Measurements from ENCODE around the gene PSMG3. TPM values are rescaled to one million over a fixed set of nuclear protein-coding genes. Genes with fewer than 3 reads are reported as not detected.

PSMG3 gene
- polyA plus RNA-seq, 2 donors: 66.9 to 72.3 TPM

DNA sequence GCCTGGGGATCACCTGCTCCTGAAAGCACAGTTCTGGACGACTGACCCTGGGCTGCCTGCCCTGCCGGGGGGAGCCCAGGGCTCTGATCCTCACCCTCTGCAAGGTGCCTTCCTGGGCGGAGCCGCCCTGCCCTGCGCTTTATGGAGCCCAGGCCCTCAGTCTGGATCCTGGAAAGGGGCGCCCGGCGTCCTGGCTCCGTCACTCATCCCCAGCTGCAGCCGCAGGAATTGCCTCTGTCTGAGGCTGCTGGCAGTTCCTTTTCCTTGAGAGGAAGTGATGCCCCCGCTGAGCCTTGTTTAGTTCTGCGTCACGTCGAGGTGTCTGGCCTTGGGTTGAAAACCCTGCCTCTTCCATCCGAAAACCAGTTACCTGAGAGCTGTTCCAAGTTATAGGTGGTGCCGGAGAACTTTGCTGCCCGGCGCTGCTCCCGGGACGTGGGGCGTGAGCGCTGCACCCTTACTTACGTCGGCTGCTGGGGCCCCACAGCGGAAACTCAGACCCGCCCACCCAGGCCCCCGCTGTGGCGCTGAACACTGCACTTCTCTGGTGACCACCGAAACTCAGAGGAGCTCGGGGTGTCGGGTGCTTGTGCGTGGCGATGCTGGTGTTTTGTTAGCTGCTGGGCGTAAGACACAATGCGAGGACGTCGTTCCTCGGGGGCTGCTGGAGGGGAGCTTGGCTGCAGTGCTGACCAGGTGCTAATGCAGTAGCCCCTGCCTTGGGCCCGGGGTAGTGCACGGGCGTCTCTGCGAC is 34.0 kb downstream of the PSMG3 start:
- no peak overlapping the region for H3K4me3 ChIP-seq (ENCODE audit: low read depth in 1 of 2, low read length in 2 of 2)
- H3K27ac ChIP-seq (ENCODE audit: low read depth in 2 of 2, low read length in 1 of 2): peak overlapping the region; percentile 77 to 92
- WGBS, 2 donors: 84 to 87% methylated on average over 39 to 42 of the region's 42 CpGs
- no peaks in the 10 kb centered on the region for H3K9me3 ChIP-seq (ENCODE audit: control insufficient read depth in 2 of 2, insufficient read depth in 1 of 2, low read depth in 1 of 2, low read length in 1 of 2)
- no peaks in the 10 kb centered on the region for H3K27me3 ChIP-seq (ENCODE audit: control insufficient read depth in 1 of 2, insufficient read depth in 2 of 2, low read length in 2 of 2)
- peaks cover 16 to 48% of the 10 kb centered on the region in 2 donors for H3K4me1 ChIP-seq (ENCODE audit: control insufficient read depth in 2 of 2, insufficient read depth in 2 of 2, low read length in 1 of 2)
- peaks cover 0 to 27% of the 10 kb centered on the region in 2 donors for H3K36me3 ChIP-seq (ENCODE audit: control insufficient read depth in 2 of 2, insufficient read depth in 2 of 2, low read length in 1 of 2)

DNA sequence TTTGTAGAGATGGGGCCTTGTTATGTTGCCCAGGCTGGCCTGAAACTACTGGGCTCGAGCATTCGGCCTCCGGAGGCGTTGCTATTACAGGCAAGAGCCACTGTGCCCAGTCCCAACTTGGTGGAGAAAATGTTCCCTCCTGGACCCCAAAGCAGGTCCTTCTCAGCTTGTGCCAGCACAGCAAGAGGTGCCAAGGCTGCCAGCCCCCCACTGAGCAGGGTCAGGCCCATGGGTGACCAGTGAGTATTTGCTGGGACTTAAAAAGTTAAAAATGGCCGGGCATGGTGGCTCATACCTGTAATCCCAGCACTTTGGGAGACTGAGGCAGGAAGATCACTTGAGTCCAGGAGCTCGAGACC is 34.8 kb downstream of the PSMG3 start:
- peaks cover 16 to 48% of the 10 kb centered on the region in 2 donors for H3K4me1 ChIP-seq (ENCODE audit: control insufficient read depth in 2 of 2, insufficient read depth in 2 of 2, low read length in 1 of 2)

DNA sequence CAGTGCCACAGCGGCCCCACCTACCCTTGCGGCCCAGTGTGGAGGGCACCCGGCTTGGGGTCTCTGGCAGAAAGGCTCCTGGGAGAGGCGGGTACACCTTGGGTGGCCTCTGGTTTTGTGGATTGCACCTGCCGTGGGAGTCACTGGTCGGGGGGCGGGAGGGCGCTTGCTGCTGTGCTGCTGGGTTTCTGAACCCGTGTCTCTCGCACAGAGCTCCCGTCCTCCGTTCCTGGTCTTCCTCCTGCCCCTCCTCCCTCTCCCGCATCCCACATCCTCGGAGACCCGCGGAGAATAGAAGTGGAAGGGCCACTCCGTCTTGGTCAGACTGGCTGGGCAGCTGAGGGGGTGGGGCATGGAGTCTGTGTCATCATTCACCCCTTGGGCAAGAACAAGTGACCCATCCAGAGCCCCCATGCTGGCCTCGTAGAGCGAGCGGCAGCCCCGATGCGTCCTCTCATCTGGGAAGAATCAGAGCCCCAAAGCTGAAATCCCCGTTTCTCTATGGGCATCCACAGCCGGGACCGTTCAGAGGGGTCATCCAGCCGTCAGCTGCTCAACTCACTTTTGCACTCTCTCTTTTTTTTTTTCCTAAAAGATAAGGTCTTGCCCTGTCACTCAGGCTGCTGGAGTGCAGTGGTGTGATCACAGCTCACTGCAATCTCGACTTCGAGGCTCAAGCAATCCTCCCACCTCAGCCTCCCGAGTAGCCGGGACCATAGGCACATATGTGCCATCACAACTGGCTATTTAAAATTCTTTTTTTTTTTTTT is 35.3 kb downstream of the PSMG3 start:
- Histone ChIP-seq H3K4me1 (ENCODE audit: control insufficient read depth in 2 of 2, insufficient read depth in 2 of 2, low read length in 1 of 2) (peaks cover 16 to 48% of the 10 kb centered on the region in 2 donors), H3K4me3 (ENCODE audit: low read depth in 1 of 2, low read length in 2 of 2) (no peak overlapping the region)
- 86 to 87% methylated on average over 30 of the region's 30 CpGs for WGBS, 2 donors

More for the DNA sequence above, 34.8 kb downstream of the PSMG3 start:
- peaks cover 0 to 20% of the 10 kb centered on the region in 2 donors for H3K36me3 ChIP-seq (ENCODE audit: control insufficient read depth in 2 of 2, insufficient read depth in 2 of 2, low read length in 1 of 2)
- 63% methylated on average over 6 of the region's 6 CpGs for WGBS, 2 donors
- no peak overlapping the region for H3K4me3 ChIP-seq (ENCODE audit: low read depth in 1 of 2, low read length in 2 of 2)
- H3K27me3 ChIP-seq (ENCODE audit: control insufficient read depth in 1 of 2, insufficient read depth in 2 of 2, low read length in 2 of 2): no peaks in the 10 kb centered on the region
- no peaks in the 10 kb centered on the region for H3K9me3 ChIP-seq (ENCODE audit: control insufficient read depth in 2 of 2, insufficient read depth in 1 of 2, low read depth in 1 of 2, low read length in 1 of 2)
- H3K27ac ChIP-seq (ENCODE audit: low read depth in 2 of 2, low read length in 1 of 2): no peak overlapping the region

DNA sequence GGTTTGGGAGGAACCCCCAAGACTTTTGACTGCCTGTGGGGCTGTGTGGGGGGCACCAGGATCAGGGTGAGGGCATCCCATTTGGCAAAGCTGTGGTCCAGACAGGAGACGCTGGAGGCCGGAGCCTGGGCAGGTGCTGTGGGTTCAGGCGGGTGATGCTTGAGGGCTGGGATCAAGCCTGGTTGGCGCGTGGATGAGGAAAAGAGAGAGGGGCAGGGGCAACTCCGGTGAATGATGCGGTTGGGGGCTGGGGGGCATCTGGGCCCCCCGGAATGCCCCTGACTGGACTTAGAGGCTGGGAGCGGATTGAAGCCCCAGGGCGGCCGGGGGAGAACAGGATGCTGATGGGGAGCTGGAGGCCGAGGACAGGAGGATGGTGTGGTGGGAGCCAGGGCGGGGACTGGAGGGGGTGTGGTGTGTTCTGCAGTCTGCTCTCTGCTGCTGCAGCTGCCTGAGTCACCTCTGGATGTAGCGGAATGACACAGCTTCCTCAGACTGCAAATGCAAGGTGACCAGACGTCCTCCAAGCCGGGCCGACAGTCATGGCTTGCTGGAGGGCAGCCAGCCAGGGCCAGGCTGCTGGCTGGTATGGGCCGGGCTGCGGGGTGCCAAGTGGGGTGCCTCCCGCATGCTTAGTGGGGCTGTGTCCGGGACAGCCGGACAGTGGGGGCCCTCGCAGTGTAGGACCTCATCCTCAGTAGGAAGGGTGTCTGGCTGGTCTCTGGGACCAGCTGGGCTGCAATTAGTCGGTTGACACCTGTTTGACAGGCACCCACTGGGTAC is 36.1 kb downstream of the PSMG3 start:
- Histone ChIP-seq H3K4me3 (ENCODE audit: low read depth in 1 of 2, low read length in 2 of 2) (peak overlapping the region in 1 of 2 donors; percentile 93), H3K27me3 (ENCODE audit: control insufficient read depth in 1 of 2, insufficient read depth in 2 of 2, low read length in 2 of 2) (no peaks in the 10 kb centered on the region), H3K4me1 (ENCODE audit: control insufficient read depth in 2 of 2, insufficient read depth in 2 of 2, low read length in 1 of 2) (peaks cover 16 to 42% of the 10 kb centered on the region in 2 donors), H3K36me3 (ENCODE audit: control insufficient read depth in 2 of 2, insufficient read depth in 2 of 2, low read length in 1 of 2) (peaks cover 0 to 7% of the 10 kb centered on the region in 2 donors), H3K9me3 (ENCODE audit: control insufficient read depth in 2 of 2, insufficient read depth in 1 of 2, low read depth in 1 of 2, low read length in 1 of 2) (no peaks in the 10 kb centered on the region), H3K27ac (ENCODE audit: low read depth in 2 of 2, low read length in 1 of 2) (peak overlapping the region; percentile 97 to 100)
- WGBS, 2 donors: 59 to 60% methylated on average over 24 of the region's 24 CpGs

More for the DNA sequence above, 35.3 kb downstream of the PSMG3 start:
- H3K27me3 ChIP-seq (ENCODE audit: control insufficient read depth in 1 of 2, insufficient read depth in 2 of 2, low read length in 2 of 2): no peaks in the 10 kb centered on the region
- no peaks in the 10 kb centered on the region for H3K9me3 ChIP-seq (ENCODE audit: control insufficient read depth in 2 of 2, insufficient read depth in 1 of 2, low read depth in 1 of 2, low read length in 1 of 2)
- peak overlapping the region; percentile 97 to 100 for H3K27ac ChIP-seq (ENCODE audit: low read depth in 2 of 2, low read length in 1 of 2)
- peaks cover 0 to 15% of the 10 kb centered on the region in 2 donors for H3K36me3 ChIP-seq (ENCODE audit: control insufficient read depth in 2 of 2, insufficient read depth in 2 of 2, low read length in 1 of 2)

DNA sequence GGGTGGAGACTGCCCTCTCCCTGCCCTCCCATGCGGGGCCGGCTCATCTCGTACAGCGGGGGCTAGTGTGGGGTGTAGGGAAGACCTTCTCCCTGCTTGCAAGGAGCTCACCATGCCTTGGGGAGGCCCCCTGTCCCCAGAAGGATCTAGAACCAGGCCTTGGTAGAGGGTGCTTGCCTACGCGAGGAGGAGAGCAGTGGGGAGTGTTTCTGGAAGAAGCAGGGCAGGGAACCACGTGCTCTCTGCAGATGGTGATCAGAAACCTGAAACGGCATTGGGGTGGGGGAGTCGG is 36.6 kb downstream of the PSMG3 start:
- H3K4me3 ChIP-seq (ENCODE audit: low read depth in 1 of 2, low read length in 2 of 2): peak overlapping the region; percentile 35 to 93
- H3K9me3 ChIP-seq (ENCODE audit: control insufficient read depth in 2 of 2, insufficient read depth in 1 of 2, low read depth in 1 of 2, low read length in 1 of 2): no peaks in the 10 kb centered on the region
- H3K27ac ChIP-seq (ENCODE audit: low read depth in 2 of 2, low read length in 1 of 2): peak overlapping the region; percentile 97 to 100
- peaks cover 0 to 6% of the 10 kb centered on the region in 2 donors for H3K36me3 ChIP-seq (ENCODE audit: control insufficient read depth in 2 of 2, insufficient read depth in 2 of 2, low read length in 1 of 2)
- peaks cover 16 to 42% of the 10 kb centered on the region in 2 donors for H3K4me1 ChIP-seq (ENCODE audit: control insufficient read depth in 2 of 2, insufficient read depth in 2 of 2, low read length in 1 of 2)
- no peaks in the 10 kb centered on the region for H3K27me3 ChIP-seq (ENCODE audit: control insufficient read depth in 1 of 2, insufficient read depth in 2 of 2, low read length in 2 of 2)
- 20 to 32% methylated on average over 9 of the region's 9 CpGs for WGBS, 2 donors

DNA sequence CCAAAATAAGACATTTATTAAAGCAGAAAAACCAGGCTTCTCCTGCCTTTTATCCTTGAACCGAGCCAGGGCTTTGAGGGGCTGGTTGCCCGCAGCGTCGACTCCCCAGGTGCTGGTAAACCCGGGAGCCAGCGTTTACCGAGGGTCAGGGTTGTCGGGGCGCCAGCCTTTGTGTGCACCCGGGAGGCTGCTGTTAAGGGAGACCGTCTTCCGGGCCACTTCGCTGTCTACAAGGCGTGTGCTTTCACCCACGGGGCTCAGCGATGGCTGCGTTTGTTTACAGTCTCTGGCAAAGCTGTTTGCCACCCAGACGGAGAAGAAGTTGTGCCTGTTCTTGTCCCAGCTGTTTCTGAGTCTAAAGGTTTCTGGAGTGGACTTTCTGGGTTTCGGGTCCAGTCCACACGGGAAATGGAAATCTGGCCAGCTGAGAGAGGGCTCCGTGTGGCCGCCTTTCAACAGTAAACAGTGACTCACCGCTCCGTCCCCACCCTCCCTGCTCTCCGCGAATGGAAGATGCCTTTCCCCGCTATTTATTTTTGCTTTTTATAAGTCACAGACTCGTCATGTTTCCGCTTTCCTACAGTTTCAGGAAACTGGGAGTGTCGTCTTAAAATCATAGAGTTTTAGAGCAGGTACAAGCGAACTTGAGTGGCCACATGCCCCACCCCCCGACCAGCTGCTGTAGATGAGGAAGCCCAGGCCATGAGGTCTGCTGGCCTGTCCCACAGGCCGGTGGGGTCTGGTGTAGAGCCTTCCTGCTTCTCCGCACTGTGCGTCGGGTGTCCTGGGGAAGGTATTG is 37.2 kb downstream of the PSMG3 start:
- 3 to 4% methylated on average over 36 of the region's 36 CpGs for WGBS, 2 donors
- Histone ChIP-seq H3K4me1 (ENCODE audit: control insufficient read depth in 2 of 2, insufficient read depth in 2 of 2, low read length in 1 of 2) (peaks cover 16 to 39% of the 10 kb centered on the region in 2 donors), H3K9me3 (ENCODE audit: control insufficient read depth in 2 of 2, insufficient read depth in 1 of 2, low read depth in 1 of 2, low read length in 1 of 2) (no peaks in the 10 kb centered on the region), H3K36me3 (ENCODE audit: control insufficient read depth in 2 of 2, insufficient read depth in 2 of 2, low read length in 1 of 2) (peaks cover 0 to 6% of the 10 kb centered on the region in 2 donors), H3K27ac (ENCODE audit: low read depth in 2 of 2, low read length in 1 of 2) (peak overlapping the region; percentile 97 to 100), H3K27me3 (ENCODE audit: control insufficient read depth in 1 of 2, insufficient read depth in 2 of 2, low read length in 2 of 2) (no peaks in the 10 kb centered on the region), H3K4me3 (ENCODE audit: low read depth in 1 of 2, low read length in 2 of 2) (peak overlapping the region; percentile 79 to 93)

DNA sequence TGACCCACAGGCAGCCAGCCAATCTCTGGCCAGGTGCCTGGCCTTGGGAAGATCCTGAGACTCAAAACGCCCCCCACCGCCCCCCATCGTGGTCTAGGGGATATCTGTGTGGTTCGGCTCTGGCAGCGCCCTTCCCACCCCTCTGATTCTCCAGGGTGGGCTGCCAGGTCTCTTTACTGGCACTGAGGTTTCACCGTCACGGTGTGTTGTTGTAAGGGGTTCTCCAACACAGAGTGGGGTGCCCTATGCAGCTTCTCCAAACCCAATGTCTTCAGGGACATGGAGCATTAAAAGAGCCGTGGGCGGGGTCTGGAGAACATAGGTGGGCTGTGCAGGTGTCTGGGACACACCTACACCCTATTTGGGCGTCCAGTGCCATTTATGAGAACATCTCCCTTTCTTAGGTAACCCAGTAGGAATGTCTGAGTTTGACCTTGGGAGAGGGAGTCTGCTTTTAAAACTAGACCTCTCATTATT is 37.8 kb downstream of the PSMG3 start:
- 16 to 22% methylated on average over 10 of the region's 10 CpGs for whole genome bisulfite sequencing, 2 donors
- peaks cover 16 to 34% of the 10 kb centered on the region in 2 donors for H3K4me1 ChIP-seq (ENCODE audit: control insufficient read depth in 2 of 2, insufficient read depth in 2 of 2, low read length in 1 of 2)

DNA sequence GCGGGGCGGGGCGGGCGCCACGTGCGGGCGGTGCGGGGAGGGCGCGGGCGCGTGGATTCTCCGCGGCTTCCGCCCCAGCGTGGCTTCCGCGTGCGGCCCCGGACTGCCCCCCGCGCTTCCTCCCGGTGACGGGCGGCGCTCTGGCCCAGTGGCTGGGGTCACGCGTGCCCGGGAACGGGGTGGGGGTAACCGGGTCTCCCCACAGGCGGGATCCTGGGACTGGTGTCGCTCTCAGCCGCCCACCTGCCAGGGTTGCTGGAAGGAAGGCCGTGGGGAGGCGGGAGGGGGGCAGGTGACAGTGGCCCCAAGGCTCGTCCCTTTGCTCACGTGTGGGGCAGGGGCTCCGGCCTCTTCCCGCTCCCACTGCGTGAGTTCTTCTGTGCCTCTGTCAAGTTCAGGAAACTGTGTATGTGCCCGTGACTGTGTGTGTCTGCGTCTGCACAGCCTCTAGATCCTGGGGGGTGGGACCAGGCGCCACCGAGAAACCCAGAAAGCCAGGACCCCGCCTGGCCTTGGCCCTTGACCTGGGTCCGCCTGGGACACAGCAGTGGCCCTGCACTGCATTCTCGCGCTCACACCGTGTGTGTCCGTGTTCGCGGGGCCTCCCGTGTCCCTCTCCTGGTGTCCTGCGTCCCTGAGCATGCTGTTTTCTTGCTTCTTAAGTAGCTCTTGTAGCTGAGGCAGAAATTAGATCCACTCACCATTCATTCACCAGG is 38.4 kb downstream of the PSMG3 start:
- Histone ChIP-seq H3K9me3 (ENCODE audit: control insufficient read depth in 2 of 2, insufficient read depth in 1 of 2, low read depth in 1 of 2, low read length in 1 of 2) (no peaks in the 10 kb centered on the region), H3K4me1 (ENCODE audit: control insufficient read depth in 2 of 2, insufficient read depth in 2 of 2, low read length in 1 of 2) (peaks cover 12 to 30% of the 10 kb centered on the region in 2 donors), H3K27ac (ENCODE audit: low read depth in 2 of 2, low read length in 1 of 2) (peak overlapping the region; percentile 97 to 100), H3K36me3 (ENCODE audit: control insufficient read depth in 2 of 2, insufficient read depth in 2 of 2, low read length in 1 of 2) (peaks cover 0 to 6% of the 10 kb centered on the region in 2 donors), H3K27me3 (ENCODE audit: control insufficient read depth in 1 of 2, insufficient read depth in 2 of 2, low read length in 2 of 2) (no peaks in the 10 kb centered on the region), H3K4me3 (ENCODE audit: low read depth in 1 of 2, low read length in 2 of 2) (peak overlapping the region; percentile 79 to 93)
- WGBS, 2 donors: 1% methylated on average over 32 to 55 of the region's 55 CpGs

More for the DNA sequence above, 37.8 kb downstream of the PSMG3 start:
- H3K4me3 ChIP-seq (ENCODE audit: low read depth in 1 of 2, low read length in 2 of 2): peak overlapping the region; percentile 79 to 93
- peaks cover 0 to 6% of the 10 kb centered on the region in 2 donors for H3K36me3 ChIP-seq (ENCODE audit: control insufficient read depth in 2 of 2, insufficient read depth in 2 of 2, low read length in 1 of 2)
- H3K27me3 ChIP-seq (ENCODE audit: control insufficient read depth in 1 of 2, insufficient read depth in 2 of 2, low read length in 2 of 2): no peaks in the 10 kb centered on the region
- no peaks in the 10 kb centered on the region for H3K9me3 ChIP-seq (ENCODE audit: control insufficient read depth in 2 of 2, insufficient read depth in 1 of 2, low read depth in 1 of 2, low read length in 1 of 2)
- H3K27ac ChIP-seq (ENCODE audit: low read depth in 2 of 2, low read length in 1 of 2): peak overlapping the region; percentile 97 to 100

Measured in esophagus (tissue), 2 donors.